Retinal pigment epithelial cell (primary cell): ENCODE data around the gene SAMHD1.

Experiments used
- DNase-seq: peaks from one replicate; pipeline ENCODE4 v3.0.0-alpha.2; 2010; ENCODE audit warnings: low read depth
- H3K4me3 ChIP-seq: 2 replicates; pipeline ENCODE4 v1.5.1; 2011; ENCODE audit warnings: mild to moderate bottlenecking, low read length, control low read depth, moderate library complexity
- CTCF ChIP-seq: conservative IDR thresholded peaks from 2 replicates; pipeline ENCODE4 v1.5.1; 2011; ENCODE audit warnings: low read depth, low read length, control low read depth, inconsistent platforms

Gene SAMHD1

DNA sequence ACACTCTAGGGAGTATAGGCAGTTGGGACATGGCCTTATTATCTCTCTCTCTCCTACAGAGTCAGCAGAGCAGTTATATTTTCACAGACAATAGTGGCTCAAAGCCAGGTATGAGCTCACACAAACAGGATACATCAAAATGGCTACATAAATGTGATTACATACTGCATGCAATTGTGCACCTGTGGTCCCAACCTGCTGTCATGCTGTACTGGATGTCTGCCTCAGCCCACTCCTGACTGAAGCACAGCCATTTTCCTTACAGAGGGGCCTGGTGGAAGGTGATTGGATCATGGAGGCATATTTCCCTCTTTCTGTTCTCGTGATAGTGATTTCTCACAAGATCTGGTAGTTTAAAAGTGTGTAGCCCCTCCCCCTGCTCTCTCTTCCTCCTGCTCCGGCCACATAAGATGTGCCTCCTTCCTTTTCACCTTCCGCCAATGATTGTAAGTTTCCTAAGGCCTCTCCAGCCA is 37.0 kb upstream of the SAMHD1 start:
- no peak for TF ChIP-seq CTCF
- H3K4me3 ChIP-seq: no peak overlapping the region
- DNase-seq: no peak

- TF ChIP-seq CTCF: no peak
- no peak for DNase-seq
- no peak overlapping the region for H3K4me3 ChIP-seq
These were observed 32.7 kb upstream of the SAMHD1 start for GRCh38 chr20:36984257-36984638.

DNA sequence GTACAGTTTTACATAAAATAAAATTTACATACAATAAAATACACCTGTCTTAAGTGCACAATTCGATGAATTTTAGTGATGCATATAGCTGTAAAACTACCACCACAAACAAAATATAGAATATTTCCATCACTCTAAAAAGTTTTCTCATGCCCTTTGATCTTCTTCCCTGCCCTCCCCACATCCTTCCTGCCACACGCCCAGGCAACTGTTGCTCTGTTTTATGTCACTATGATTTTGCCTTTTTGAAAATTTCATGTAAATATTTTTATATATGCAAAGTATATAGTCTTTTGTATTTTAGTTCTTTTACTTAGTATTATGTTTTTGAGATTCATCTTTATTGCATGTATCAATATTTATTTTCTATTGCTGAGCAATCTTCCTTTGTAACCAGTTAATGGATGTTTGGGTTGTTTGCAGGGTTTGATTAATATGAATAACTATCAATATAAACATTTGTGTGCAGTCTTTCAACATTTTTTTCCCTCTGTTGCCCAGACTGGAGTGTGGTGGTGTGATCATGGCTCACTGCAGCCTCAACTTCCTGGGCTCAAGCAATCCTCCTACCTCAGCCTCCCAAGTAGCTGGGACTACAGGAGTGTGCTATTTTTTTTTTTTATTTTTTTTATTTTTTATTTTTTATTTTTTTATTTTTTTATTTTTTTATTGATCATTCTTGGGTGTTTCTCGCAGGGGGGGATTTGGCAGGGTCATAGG is 23.8 kb upstream of the SAMHD1 start:
- no peak for DNase-seq
- H3K4me3 ChIP-seq: no peak overlapping the region
- TF ChIP-seq CTCF: no peak

GRCh38 chr20:36974660-36975059 is 23.2 kb upstream of the SAMHD1 start:
- H3K4me3 ChIP-seq: no peak overlapping the region
- no peak for DNase-seq
- TF ChIP-seq CTCF: no peak

DNA sequence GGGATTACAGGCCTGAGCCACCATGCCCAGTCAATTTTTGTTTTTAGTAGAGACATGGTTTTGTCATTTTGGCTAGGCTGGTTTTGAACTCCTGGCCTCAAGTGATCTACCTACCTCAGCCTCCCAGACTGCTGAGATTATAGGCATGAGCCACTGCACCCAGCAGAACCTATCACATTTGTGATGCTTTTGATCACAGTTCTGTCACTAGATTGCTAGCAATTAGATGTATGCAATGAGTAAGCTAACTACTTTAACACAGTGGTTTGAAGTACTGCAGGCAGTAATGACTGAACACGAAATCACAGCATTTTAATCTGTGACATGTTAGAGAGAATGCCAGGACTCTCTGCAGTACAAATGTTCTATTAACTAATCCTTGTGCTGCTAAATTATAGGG is 19.6 kb upstream of the SAMHD1 start:
- DNase-seq: no peak
- TF ChIP-seq CTCF: no peak
- H3K4me3 ChIP-seq: no peak overlapping the region

- no peak for TF ChIP-seq CTCF
- no peak overlapping the region for H3K4me3 ChIP-seq
- no peak for DNase-seq
These were observed 18.1 kb upstream of the SAMHD1 start for GRCh38 chr20:36969478-36970186.

- no peak overlapping the region for H3K4me3 ChIP-seq
- no peak for TF ChIP-seq CTCF
- no peak for DNase-seq
These were observed 17.5 kb upstream of the SAMHD1 start for GRCh38 chr20:36969051-36969450.
